GM18520 (cell line): ENCODE results near the gene AGGF1.
A peak's percentile ranks its signal among the peaks of the same experiment; 100 is the strongest.
"Not testable (repeated sequence)": the region's sequence is repeated elsewhere in the genome, so short reads cannot be mapped to it uniquely, and the experiment has no call there.

ENCODE experiments used
- ATAC-seq: cut with Tn5 transposase; IDR thresholded peaks from one replicate; pipeline ENCODE4 v1.9.1; 2021; ENCODE audit not compliant: unreplicated experiment

The AGGF1 gene

DNA sequence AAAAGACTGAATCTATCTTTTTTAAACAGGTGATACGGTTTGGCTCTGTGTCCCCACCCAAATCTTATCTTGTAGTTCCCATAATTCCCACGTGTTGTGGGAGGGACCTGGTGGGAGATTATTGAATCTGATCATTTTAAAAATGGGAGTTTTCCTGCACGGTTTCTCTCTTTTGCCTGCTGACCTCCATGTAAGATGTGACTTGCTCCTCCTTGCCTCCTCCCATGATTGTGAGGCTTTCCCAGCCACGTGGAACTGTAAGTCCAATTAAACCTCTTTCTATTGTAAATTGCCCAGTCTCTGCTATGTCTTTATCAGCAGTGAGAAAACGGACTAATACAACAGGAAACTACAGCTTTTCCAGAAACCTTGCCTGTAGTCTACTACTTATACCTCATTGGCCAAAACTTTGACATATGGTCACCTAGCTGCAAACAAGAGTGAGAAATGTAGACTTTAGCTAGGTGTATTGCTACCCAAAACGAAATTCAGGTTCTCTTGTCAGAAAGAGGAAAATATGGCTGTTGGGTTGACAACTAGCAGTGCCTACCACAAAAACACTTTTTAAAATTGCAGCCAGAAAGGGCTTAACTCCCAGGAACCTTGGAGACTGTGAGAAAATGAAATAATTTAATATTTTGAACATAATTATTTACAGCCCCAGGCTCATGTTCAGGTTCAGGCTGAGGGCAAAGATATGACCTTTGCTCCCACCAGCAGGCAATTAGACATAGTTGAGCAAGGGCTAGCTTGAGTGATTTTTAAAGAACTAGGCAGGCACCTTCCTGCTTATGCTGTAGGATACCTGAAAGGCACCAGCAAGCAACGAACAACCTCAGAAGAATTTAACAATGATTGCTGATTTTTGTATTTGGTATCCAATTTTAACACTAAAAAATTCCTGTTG, 7.4 kb upstream of the AGGF1 start:
- no peak for ATAC-seq

DNA sequence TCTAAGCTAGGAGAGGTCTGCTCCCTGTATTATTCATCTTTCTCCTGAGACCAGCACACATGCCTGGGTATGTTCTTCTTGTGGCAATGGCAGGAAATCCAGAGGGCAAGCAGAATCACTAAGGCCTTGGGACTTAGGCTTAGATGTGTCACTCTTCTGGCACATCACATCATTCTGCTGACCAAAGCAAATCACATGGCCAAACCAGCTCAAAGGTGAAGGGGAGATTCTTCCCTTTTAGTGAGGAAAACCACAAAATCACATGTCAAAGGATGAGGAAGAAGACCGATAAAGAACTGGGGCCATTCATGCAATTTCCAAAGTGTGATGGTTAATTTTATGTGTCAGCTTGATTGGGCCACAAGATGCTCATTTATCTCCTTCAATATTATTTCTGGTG, 5.7 kb upstream of the AGGF1 start:
- ATAC-seq, result no peak

GRCh38 chr5:77028631-77029375, 1.4 kb upstream of the AGGF1 start:
- ATAC-seq, result no peak

DNA sequence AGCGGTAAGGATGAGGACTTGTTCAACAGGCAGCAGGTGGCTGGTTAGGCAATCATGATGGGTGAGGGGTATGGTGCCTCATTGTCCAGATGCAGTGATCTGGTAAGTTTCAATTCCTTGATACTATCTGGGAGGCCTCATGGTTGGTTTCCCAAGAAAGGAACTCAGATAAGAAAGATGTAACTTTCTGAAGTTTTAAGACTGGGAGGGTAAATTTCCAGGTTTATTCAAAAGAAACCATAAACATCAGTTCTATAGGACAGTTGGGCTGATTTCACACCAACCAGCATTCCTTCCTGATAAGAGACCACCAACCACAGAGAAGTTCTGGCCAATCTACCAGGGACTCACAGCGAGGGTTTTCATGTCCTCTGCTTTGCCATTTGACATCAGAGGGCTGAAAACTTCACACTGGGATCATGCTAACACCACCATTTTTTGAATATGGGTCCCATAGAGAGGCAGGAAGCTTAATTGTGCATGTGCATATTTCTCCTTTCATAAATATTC, 773 bp upstream of the AGGF1 start:
- ATAC-seq, result no peak

DNA sequence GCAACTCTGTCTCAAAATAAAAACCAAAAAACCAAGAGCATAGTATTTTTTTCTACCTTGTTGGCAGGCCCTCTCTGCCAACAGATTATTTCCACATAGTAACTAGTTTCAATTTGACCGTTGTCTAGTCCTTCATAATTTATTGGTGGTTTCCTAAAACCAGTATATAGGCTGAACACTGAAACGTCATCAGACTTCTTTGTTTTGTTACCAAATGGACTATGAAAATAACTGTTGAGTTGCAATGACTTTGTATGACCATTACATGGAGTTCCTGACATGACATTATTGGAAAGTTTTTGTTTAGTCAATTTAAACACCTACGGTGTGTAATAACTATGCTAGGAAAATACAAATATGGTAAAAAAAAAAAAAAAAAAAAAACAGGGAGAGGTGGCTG, 1.7 kb downstream of the AGGF1 start:
- ATAC-seq, result no peak

DNA sequence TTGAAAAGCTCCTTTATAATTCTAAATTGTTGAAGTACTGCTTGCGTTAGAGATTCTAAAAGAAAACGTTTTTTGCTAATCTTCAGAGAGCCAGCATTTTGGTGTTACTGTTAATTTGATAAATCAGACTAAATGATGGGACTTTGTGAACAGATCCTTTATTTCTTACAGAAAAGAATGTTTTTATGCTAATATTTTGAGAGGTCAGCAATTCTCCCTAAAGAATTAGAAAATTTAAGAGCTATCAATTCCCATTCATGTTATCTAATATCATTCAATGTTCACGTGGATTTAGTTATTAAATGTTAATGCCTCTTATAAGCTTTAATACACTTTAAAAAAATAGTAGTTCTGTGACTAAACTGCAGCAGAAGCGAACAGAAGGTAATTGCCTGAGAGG, 2.4 kb downstream of the AGGF1 start:
- no peak for ATAC-seq

- ATAC-seq, result no peak
These were observed 3.1 kb downstream of the AGGF1 start for GRCh38 chr5:77033338-77033737.

DNA sequence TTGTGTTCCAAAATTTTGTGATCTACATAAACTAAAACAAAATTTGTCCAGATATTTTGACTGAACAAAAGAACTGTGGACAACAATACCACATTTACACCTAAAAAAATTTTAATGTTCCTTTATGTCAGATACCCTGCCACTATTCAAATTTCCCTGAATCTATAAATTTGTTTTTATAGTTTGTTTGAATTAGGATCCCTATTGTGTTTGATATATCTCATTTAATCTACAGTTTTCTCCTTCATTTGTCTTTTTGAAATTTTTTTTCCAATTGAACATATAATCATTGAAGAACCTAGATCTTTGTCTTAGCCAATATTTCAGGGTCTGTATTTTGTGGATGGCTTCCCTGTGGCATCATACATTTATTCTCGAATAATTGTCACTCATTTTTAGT, 5.7 kb downstream of the AGGF1 start:
- ATAC-seq, result no peak

DNA sequence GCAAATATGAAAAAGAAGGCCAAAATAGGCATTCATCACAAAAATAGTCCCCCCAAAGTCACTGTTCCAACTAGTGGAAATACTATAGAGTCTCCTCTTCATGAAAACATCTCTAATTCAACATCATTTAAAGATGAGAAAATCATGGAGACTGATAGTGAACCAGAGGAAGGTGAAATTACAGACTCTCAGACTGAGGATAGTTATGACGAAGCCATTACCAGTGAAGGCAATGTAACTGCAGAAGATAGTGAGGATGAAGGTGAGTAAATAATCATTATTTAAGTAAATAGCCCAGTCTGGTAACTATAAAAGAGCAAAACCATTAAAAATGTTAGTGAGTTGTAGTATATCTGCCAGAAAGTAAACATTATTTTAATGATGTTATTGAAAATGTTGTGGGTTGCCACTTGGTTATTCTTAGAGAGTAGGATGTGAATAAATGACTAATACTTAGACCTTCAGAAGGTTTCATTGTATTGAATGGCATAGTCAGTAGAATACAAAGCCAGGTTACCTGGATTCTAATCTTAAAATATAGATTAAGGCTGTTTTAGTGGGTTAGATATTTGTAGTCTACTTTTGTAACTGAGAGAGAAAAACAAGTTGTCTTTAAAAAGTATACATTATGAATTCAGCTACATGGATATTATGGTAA, 16.3 kb downstream of the AGGF1 start:
- no peak for ATAC-seq

DNA sequence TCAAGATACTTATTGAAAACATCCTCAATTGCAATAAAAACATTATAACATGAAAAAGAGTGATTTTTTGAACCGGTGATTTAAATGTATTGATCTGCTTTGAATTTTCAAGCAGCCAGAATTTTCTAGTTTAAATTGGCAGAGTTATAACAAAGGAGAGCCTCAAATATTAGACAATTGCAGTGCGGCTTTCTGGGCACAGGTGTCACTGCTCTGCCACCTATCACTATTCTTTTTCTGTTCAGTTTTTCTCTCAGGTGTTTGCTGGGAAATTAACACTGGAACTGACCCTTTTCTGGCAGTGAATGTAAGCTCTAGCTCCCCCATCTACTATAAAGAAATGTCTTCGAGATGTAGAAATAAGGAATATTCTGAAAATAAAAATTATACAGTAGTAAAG, 33.8 kb downstream of the AGGF1 start:
- ATAC-seq, result no peak

- ATAC-seq, result no peak
These were observed 35.1 kb downstream of the AGGF1 start for GRCh38 chr5:77065256-77065655.

DNA sequence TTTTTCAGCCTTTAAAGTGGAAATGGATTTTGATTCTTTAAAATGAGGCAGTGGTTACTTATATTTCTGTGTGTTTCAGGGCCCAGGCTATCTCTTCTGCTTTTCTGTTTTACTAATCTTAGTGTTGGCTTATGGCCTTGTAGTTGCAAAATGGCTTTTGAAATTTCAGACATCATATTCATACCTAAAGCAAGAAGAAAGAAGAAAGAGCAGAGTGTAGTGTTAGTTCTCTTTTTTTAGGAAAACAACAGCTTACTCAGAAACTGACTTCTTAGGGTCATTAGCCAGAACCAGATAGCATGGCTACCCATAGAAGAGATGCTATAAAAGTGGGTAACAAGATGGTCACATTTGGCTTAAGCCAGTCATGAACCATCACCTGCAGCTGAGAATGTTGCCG, 36.0 kb downstream of the AGGF1 start:
- ATAC-seq, result no peak

DNA sequence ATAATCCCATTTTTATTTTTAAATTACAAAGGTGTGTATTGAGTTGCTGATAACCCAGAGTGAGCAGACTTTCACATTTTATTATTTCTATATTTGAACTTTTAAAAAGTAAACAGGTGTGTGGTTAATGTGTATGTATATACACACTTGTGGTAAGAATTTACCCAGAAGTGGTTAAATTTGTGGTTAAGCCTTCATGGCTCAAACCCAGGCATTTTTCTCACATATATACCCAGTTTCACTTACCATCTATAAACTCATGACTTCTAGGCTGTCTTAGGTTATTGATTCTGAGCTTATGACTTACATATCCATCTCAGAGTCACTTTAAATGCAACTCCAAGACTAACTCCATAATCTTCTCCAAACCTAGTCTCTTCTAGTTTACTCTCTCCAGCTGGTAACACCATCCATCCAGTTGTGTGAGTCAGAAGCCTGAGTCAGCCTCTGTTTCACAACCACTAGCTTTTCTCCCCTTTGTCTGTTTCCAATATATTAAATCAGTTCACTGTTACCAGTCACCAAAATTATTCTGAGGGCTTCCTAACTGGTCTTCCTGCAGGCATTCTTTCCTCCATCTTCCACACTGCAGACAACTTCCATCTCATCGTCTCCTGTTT, 36.7 kb downstream of the AGGF1 start:
- ATAC-seq, result peak; percentile 58

GRCh38 chr5:77073667-77074066, 43.5 kb downstream of the AGGF1 start:
- ATAC-seq, result no peak

GRCh38 chr5:77074745-77075144, 44.5 kb downstream of the AGGF1 start:
- ATAC-seq, result no peak

DNA sequence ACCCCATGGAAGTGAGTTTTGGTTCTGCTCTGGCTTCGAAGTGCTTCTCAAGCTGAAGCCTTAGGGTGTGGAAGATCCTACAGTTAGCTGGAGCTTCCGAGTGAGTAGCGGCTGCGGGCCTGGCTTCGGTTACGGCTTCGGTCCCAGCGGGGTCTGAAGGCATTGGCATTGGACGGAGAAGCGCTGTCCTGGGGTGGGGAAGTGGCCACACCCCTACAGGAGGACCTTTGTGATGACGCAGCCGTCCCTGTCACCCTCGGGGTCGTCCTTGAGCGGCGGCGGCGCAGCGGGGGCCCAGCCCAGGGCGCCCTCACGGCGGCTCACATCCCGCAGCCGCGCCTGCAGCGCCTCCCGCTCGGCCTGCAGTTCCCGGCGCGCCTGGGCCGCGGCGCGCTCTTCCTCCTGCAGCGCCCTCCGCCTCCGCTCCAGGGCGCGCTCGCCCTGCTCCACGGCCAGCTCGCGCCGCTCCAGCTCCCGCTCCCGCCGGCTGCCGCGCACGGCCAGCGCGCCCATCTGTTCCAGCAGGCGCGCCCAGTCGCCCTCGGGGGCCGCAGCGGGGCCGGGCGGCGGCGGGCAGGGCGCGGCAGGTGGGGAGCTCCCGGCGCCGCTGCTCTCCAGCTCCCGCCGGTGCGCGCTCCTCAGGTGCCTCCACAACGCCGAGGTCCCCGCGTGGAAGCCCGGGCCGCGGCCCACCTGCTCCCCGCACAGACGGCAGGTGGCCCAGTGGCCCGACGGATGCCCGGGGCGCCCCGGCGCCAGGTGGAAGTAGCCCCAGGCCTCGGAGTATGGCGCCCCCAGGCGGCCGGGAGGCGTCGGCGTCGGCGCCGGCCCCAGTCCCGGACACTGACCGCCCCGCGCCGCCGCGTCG, 47.0 kb downstream of the AGGF1 start:
- peak; percentile 75 for ATAC-seq

DNA sequence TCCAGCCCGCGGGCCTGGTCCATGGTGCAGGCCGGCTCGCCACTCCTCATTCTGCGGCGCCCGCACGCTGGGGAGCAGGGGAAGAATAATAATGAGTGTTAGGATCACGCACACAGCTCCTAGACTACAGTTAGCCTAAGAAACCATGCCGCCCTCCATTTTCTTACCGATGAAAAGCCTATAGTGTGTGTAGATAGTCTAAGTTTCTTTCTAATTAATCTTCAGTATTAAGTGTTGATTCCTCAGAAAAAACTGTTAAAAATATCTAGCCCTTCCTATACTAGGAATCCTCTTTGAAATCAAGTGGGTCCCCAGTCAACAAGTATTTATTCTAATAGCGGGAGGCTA, 47.6 kb downstream of the AGGF1 start:
- ATAC-seq, result no peak

DNA sequence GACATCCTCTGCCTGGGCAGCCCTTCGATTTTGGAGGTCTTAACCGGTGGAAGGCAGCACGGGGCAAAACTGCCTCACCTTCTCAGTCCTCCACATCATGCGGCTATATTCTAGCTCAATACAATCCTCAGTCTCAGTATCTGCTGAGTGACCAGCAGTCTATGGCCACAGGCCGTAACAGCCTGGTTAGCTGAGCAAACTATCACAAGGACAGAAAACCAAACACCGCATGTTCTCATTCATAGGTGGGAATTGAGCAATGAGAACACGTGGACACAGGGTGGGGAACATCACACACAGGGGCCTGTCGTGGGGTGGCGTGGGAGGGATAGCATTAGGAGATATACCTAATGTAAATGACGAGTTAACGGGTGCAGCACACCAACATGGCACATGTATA, 50.3 kb downstream of the AGGF1 start:
- not testable (repeated sequence) for ATAC-seq

GRCh38 chr5:77080905-77081304, 50.7 kb downstream of the AGGF1 start:
- no peak for ATAC-seq

GRCh38 chr5:77082280-77082679, 52.1 kb downstream of the AGGF1 start:
- ATAC-seq, result no peak
